GM21723 (cell line): ENCODE data around the gene CNOT1.

ENCODE experiments used
- ATAC-seq: cut with Tn5 transposase; IDR thresholded peaks from one replicate; pipeline ENCODE4 v1.9.1; 2021; ENCODE audit warnings: mild to moderate bottlenecking, moderate library complexity; ENCODE audit not compliant: unreplicated experiment

Gene CNOT1

GRCh38 chr16:58488531-58488930 lies 141.1 kb downstream of the CNOT1 start:
- ATAC-seq: no peak

GRCh38 chr16:58487566-58488351 lies 141.9 kb downstream of the CNOT1 start:
- ATAC-seq: peak; percentile 76

GRCh38 chr16:58485184-58485887 lies 144.3 kb downstream of the CNOT1 start:
- no peak for ATAC-seq

DNA sequence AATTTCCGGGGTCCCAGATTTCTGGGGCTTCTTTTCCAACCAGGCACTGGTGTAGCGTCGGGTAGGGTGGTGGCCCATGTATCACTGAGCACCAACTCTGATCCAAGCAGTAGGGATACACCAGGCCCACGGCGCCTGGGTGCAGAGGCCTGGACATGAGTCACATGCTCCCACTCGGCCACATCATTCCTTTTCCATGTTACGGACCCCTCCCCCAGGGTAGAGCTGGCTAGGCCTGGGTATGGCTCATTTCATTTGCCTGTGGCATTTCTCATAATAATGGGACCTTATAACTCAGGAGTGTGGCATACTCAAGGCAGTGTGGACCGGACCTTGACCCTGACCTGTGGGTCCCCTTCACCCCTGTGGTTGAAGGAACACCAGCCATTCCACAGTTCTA lies 147.7 kb downstream of the CNOT1 start:
- ATAC-seq: no peak

GRCh38 chr16:58481226-58481869 lies 148.3 kb downstream of the CNOT1 start:
- no peak for ATAC-seq

DNA sequence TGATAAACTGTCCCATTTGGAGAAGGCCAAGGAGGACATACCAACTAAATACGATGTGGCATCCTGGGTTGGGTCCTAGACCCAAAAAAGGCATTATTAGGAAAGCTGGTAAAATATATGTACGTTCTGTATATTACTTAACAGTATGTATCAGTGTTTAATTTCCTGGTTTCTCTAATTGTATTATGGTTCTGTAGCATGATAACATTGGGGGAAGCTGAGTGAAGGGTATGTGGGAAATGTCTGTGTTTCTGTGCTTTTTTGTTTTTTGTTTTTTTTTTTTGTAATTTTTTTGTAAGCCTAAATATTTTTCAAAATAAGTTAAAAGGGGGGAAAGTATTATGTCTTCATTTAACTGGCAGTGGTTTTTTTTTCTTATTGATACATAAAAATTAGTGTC lies 151.2 kb downstream of the CNOT1 start:
- no peak for ATAC-seq

DNA sequence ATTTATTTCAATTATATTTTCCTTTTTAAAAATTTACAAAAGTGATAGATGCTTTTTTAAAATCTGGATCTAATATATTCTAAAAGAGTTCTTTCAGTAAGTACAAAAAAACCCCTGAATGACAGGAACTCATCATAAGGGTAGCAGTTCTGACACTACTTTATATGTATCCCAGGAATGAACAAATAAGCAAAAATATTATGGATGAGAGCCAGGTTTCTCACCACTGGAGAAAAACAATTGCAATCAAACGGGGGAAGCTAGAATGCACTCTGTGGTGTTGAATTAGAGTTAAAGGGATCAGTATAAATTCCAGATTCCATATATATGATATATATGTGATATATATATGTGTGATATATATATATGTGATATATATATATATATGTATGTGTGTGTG lies 152.8 kb downstream of the CNOT1 start:
- no peak for ATAC-seq

GRCh38 chr16:58475091-58475619 lies 154.5 kb downstream of the CNOT1 start:
- ATAC-seq: no peak

DNA sequence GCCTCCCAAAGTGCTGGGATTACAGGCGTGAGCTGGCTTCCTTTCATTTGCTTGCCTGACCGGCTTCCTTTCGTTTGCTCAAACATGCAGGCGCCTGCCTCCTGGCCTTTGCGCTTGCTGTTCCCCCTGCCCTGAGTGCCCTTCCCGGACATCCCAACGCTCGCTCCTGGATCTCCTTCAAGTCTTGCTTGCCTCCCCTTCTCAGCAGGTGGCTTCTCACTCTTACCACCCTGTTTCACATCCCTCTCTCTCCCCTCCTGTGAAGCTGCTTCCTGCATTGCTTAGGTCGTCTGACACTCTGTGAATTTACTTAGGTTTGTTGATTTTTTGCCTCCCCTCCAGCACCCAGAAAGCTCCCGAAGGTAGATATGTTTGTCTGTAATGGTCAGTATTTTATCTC lies 155.3 kb downstream of the CNOT1 start:
- ATAC-seq: no peak

DNA sequence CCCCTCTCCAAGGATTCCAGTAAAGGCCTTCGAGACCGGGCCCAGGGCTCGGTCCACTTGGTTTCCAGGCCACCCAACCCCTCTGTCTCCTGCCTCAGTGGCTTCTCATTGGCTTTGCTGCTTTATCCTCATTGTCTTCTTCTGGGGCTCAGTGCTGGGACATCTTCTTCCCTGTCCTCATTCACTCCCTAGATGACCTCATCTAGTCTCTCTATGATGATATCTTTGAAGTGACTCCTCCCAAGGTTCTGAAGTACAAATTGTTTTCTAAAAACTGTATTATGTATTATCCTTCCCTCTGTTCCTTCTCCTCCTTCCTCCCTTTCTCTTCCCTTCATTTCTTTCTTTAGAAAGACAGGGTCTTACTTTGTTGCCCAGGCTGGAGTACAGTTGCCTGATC lies 156.8 kb downstream of the CNOT1 start:
- ATAC-seq: no peak

DNA sequence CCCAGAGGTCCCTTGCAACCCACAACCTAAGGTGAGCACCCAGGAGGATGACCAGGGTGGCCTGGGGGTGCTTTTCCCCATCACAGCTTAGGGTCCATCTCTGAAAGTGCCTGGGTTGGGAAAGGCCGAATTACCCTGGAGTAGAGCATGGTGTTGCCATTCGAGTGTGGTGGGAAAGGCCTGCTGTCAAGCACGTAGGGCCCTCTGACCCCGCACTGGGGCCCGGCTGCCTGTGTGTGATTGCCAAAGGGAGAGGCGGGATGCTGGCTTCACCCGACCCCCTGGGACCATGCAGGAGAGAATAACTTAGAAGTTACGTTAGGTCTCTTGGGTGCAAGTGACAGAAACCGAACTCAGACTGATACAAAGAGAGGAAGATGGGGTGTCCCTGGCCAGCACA lies 157.4 kb downstream of the CNOT1 start:
- ATAC-seq: no peak

DNA sequence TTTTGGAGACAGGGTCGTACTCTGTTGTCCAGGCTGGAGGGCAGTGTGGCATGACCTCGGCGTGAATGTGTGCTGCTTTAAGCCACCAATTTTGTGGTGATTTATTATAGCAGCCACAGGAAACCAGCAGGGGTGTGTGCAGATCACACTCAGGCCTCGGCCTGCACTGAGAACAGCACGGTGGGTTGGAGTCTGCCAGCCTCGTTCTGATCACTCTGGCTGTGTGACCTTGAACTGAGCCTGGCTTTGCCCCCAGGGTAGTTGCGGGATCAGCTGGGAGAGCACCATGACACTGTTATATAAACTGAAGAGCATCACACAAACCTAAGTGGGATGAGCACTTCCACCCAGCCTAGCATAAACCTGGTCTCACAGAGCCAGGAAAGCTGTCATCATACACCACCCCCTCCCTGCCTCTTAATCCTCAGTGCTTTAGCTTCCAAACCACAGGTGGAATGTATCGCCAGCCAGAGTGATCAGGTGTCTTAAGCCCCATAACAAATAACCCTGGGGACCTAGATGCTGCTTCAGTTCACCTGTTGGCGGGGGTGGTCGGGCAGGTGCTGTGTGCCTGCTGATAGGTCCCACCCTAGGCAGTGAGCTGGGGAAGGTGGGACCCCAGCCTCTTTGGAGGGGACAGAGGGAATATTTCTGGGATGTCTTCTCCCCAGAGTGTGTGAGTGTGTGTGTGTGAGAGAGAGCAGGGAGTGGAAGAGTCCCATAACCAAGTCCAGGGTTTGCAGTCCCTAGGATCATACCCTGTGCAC lies 158.2 kb downstream of the CNOT1 start:
- ATAC-seq: no peak
